ENCODE results near the gene TJP3. TPM values are rescaled to one million over a fixed set of nuclear protein-coding genes. Genes with fewer than 3 reads are reported as not detected.
A peak's percentile ranks its signal among the peaks of the same experiment; 100 is the strongest.

TJP3 gene
- total RNA-seq, 1 experiment from 2014 or later: not detected

DNA sequence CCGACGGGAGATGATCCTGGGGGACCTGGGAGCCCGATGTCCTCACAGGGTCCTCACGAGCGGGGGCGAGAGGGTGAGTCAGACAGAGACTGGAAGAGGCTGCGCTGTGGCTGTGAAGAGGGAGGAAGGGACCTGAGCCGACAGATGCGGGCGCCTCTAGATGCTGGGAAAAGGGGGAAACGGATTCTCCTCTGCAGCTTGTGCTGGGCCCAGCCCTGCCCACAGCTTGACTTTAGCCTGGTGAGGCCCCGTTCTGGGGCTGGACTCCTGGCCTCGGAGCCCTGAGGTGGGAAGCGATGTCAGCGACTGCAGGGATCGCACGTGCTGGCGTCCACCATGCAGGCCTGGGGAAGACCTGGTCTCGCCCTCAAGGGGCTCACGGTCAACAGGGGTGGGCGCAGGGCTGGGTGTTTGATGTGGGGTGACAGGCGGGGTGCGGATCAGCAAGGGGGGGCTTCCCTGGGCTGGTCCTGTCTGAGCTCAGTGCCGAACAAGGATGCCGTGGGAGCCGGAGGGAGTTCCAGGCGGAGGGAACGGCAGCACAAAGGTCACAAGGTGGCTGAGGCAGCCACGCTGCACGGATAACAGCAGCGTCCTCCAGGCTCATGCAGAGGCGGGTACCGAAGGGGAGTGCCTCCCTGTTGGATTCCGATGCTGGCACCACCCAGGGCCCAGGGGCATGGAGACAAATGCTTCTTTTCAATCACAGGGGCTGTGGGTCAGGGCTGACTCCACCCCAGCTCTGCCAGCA, 39.7 kb upstream of the TJP3 start:
- no peak overlapping the region for H3K27ac ChIP-seq

GRCh38 chr19:3669082-3669946, 38.9 kb upstream of the TJP3 start:
- H3K27me3 ChIP-seq: no peaks in the 10 kb centered on the region
- no peak overlapping the region for H3K4me3 ChIP-seq
- no peak overlapping the region for H3K27ac ChIP-seq
- peaks cover 13% of the 10 kb centered on the region for H3K4me1 ChIP-seq
- no peaks in the 10 kb centered on the region for H3K36me3 ChIP-seq
- no peaks in the 10 kb centered on the region for H3K9me3 ChIP-seq (replicated peaks)
- DNase-seq: no peak

More for the DNA sequence above, 39.7 kb upstream of the TJP3 start:
- no peaks in the 10 kb centered on the region for H3K27me3 ChIP-seq
- H3K4me3 ChIP-seq: no peak overlapping the region
- H3K9me3 ChIP-seq (replicated peaks): no peaks in the 10 kb centered on the region
- H3K36me3 ChIP-seq: no peaks in the 10 kb centered on the region
- H3K4me1 ChIP-seq: peaks cover 13% of the 10 kb centered on the region
- no peak for DNase-seq

DNA sequence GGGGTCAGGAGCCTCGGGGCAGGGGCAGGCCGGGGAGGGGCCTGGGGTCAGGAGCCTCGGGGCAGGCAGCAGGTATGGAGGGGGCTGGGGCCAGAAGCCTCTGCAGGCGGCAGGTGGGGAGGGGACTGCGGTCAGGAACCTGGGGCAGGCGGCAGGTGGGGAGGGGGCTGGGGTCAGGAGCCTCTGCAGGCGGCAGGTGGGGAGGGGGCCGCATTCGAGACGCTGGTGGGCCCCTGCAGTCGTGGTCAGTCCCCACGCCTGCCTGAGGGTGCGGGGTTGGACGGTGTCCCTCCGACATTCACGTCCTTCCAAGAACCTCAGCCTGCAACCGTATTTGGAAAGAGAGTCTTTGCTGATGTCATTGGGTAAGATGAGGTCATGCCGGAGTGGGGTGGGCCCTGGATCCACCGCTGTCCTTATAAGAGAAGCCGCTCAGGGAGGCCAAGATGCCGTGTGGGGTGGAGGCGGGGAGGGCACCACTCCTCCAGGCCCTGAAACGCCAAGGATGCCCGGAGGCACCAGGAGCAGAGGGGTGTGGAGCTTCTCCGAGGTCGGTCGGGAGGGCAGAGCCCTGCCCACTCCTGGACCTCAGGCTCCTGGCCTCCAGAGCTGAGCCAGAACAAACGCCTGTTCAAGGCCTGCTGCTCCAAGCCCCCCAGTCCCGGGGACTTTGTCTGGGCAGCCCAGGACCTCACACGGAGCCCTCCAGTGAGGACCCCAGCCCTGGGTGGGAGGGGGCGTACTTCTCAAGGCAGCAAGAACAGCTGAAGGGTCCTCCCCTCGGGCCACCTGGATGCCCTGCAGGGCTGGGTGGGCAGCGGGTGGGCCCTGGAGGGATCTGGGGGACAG, 38.0 kb upstream of the TJP3 start:
- peaks cover 13% of the 10 kb centered on the region for H3K4me1 ChIP-seq
- peak; percentile 57 for DNase-seq

DNA sequence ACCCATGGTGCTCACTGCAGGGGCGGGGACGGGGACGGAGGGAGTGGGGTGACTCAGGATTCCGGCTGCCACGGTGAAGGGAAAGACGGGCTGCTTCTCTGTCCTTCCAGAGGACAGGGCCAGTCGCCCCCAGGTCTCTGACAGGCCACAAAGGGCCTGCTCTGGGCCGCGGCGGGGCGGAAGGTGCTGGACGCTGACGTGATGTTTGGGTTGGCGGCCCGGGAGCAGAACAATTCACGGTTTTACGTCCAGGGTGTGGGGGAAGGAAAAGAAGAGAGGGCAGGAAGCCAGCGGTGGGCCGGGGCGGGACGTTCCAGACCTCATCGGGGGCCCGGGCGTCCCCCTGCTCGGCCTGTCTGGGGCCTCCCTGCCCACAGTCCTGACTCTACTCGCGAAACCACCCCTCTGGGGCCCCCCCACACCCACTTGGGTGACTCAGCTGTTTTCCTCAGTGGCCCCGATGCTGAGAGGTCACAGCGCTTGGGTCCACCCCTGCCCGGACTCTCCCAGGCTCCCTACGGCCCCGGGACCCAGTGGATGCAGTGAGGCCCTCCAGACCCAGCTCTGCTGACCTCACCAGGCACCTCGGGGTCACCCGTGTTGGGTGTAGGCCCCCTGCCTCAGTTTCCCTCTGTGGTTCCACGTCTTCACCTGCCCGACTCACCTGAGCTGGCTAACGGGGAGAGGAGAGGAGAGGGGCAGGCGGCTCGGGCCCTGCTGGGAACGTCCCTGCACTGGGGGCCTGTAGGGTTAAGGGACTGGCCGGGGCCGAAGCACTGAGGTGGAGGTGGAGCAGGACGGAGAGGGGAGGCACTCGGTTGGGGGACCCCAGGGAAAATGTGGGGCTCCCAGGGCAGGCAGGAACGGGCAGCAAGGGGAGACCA, 37.1 kb upstream of the TJP3 start:
- Histone ChIP-seq H3K9me3 (replicated peaks) (no peaks in the 10 kb centered on the region), H3K27me3 (no peaks in the 10 kb centered on the region), H3K4me1 (peaks cover 13% of the 10 kb centered on the region), H3K27ac (peak overlapping the region; percentile 80), H3K4me3 (peak overlapping the region; percentile 36), H3K36me3 (no peaks in the 10 kb centered on the region)
- DNase-seq: peak in 1 of 2 experiments; percentile 37

More for the DNA sequence above, 38.0 kb upstream of the TJP3 start:
- Histone ChIP-seq H3K9me3 (replicated peaks) (no peaks in the 10 kb centered on the region), H3K36me3 (no peaks in the 10 kb centered on the region), H3K27ac (peak overlapping the region; percentile 80), H3K27me3 (no peaks in the 10 kb centered on the region), H3K4me3 (peak overlapping the region; percentile 36)

GRCh38 chr19:3671680-3672574, 36.3 kb upstream of the TJP3 start:
- H3K36me3 ChIP-seq: no peaks in the 10 kb centered on the region
- peaks cover 13% of the 10 kb centered on the region for H3K4me1 ChIP-seq
- no peaks in the 10 kb centered on the region for H3K9me3 ChIP-seq (replicated peaks)
- H3K4me3 ChIP-seq: peak overlapping the region; percentile 36
- no peaks in the 10 kb centered on the region for H3K27me3 ChIP-seq
- peak overlapping the region; percentile 80 for H3K27ac ChIP-seq
- DNase-seq: peak; percentile 47 to 59

- Histone ChIP-seq H3K27me3 (no peaks in the 10 kb centered on the region), H3K27ac (peak overlapping the region; percentile 80), H3K36me3 (no peaks in the 10 kb centered on the region), H3K4me1 (peaks cover 13% of the 10 kb centered on the region), H3K9me3 (replicated peaks) (no peaks in the 10 kb centered on the region), H3K4me3 (no peak overlapping the region)
- DNase-seq: no peak
These were observed 35.6 kb upstream of the TJP3 start for GRCh38 chr19:3672575-3672948.

- Histone ChIP-seq H3K9me3 (replicated peaks) (no peaks in the 10 kb centered on the region), H3K27ac (no peak overlapping the region), H3K4me1 (peaks cover 13% of the 10 kb centered on the region)
These were observed 35.2 kb upstream of the TJP3 start for GRCh38 chr19:3672993-3673392.

GRCh38 chr19:3673506-3674439, 34.4 kb upstream of the TJP3 start:
- no peaks in the 10 kb centered on the region for H3K9me3 ChIP-seq (replicated peaks)
- DNase-seq: no peak
- peaks cover 13% of the 10 kb centered on the region for H3K4me1 ChIP-seq

More at GRCh38 chr19:3672993-3673392, 35.2 kb upstream of the TJP3 start:
- no peak overlapping the region for H3K4me3 ChIP-seq
- no peak for DNase-seq
- no peaks in the 10 kb centered on the region for H3K36me3 ChIP-seq
- no peaks in the 10 kb centered on the region for H3K27me3 ChIP-seq

DNA sequence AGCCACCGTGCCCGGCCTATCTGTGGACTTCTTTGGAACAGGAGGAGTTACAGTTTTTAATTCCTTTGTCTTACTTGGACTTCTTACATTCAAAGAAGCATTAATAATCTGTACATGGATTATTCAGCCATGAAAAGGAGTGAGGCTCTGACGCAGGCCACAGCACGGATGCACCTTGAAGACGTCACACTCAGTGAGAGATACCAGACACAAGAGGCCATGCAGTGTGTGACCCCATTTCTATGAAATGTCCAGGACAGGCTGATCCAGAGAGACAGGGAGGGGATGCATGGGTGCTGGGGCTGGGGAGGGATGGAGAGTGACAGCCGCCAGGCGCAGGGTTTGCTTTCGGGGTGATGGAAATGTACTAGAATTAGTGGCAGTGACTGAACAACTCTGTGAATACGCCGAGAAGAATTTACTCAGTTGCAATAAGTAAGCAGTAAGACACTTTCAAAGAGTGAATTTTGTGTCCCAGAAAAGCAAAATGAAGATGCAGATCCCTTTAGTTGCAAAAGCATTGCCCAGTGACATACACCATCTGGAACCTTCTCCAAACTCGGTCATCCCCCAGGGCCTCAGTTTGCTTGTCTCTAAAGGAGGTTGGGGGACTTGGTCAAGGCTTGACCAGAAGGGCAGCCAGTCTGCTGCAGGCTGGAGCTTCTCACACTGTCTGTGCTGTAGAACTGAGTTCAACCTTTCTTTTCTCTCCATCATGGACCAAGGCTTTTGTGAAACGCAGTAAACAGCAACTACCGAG, 33.2 kb upstream of the TJP3 start:
- Histone ChIP-seq H3K4me1 (peaks cover 13% of the 10 kb centered on the region), H3K9me3 (replicated peaks) (no peaks in the 10 kb centered on the region), H3K4me3 (no peak overlapping the region), H3K27me3 (no peaks in the 10 kb centered on the region), H3K27ac (no peak overlapping the region), H3K36me3 (no peaks in the 10 kb centered on the region)
- DNase-seq: no peak

More at GRCh38 chr19:3673506-3674439, 34.4 kb upstream of the TJP3 start:
- Histone ChIP-seq H3K27ac (no peak overlapping the region), H3K27me3 (no peaks in the 10 kb centered on the region), H3K36me3 (no peaks in the 10 kb centered on the region), H3K4me3 (no peak overlapping the region)

- H3K27me3 ChIP-seq: no peaks in the 10 kb centered on the region
- H3K36me3 ChIP-seq: no peaks in the 10 kb centered on the region
- peaks cover 3% of the 10 kb centered on the region; the same call in 1 of the 2 replicates for H3K4me1 ChIP-seq
- H3K27ac ChIP-seq: no peak overlapping the region
- no peaks in the 10 kb centered on the region for H3K9me3 ChIP-seq (replicated peaks)
- no peak for DNase-seq
- no peak overlapping the region for H3K4me3 ChIP-seq
These were observed 30.0 kb upstream of the TJP3 start for GRCh38 chr19:3678188-3678587.

GRCh38 chr19:3679138-3679537, 29.0 kb upstream of the TJP3 start:
- H3K9me3 ChIP-seq (replicated peaks): no peaks in the 10 kb centered on the region
- H3K36me3 ChIP-seq: no peaks in the 10 kb centered on the region
- no peak overlapping the region for H3K4me3 ChIP-seq
- no peaks in the 10 kb centered on the region for H3K27me3 ChIP-seq
- peaks cover 6% of the 10 kb centered on the region; the same call in 1 of the 2 replicates for H3K4me1 ChIP-seq
- no peak for DNase-seq
- H3K27ac ChIP-seq: no peak overlapping the region

All from SJCRH30 (cell line).